ENCODE results near the gene GANC.

The GANC gene

GRCh38 chr15:42401544-42402454, 128.8 kb downstream of the GANC start:
- no peaks in the 10 kb centered on the region for H3K9me3 ChIP-seq (ENCODE audit: insufficient read depth, low read depth, low read length)
- H4K20me1 ChIP-seq (ENCODE audit: insufficient read depth, low read length, poor library complexity, severe bottlenecking): no peaks in the 10 kb centered on the region
- no peaks in the 10 kb centered on the region for H3K79me2 ChIP-seq (ENCODE audit: insufficient read depth, low read length)
- H3K4me2 ChIP-seq (ENCODE audit: low read depth, low read length, poor library complexity, severe bottlenecking): peak overlapping the region; percentile 60
- peaks cover 24% of the 10 kb centered on the region for H3K4me1 ChIP-seq (ENCODE audit: insufficient read depth, low read length, poor library complexity, severe bottlenecking)
- H3K9ac ChIP-seq (ENCODE audit: low read depth, low read length, poor library complexity, severe bottlenecking): peak overlapping the region; percentile 47
- no peaks in the 10 kb centered on the region for H3K27me3 ChIP-seq (ENCODE audit: insufficient read depth, low read length, poor library complexity, severe bottlenecking)
- H3F3A ChIP-seq (ENCODE audit: low read depth): no peaks in the 10 kb centered on the region
- H3K36me3 ChIP-seq (ENCODE audit: insufficient read depth, low read length): no peaks in the 10 kb centered on the region
- H3K4me3 ChIP-seq (ENCODE audit: low read length, poor library complexity, severe bottlenecking): peak overlapping the region; percentile 42
- H2AFZ ChIP-seq (ENCODE audit: low read length): peak overlapping the region; percentile 76
- no peaks in the 10 kb centered on the region for H3K9me2 ChIP-seq (replicated peaks; ENCODE audit: low read depth, low read length)
- TF ChIP-seq CTCF (conservative IDR thresholded peaks at IDR 0.05; ENCODE audit: low read length) (no peak; the same call in 1 of the 2 replicates), EZH2phosphoT487 (IDR thresholded peaks at IDR 0.05; ENCODE audit: borderline replicate concordance) (no peak)

- Histone ChIP-seq H3K9me3 (ENCODE audit: insufficient read depth, low read depth, low read length) (no peaks in the 10 kb centered on the region), H3K27me3 (ENCODE audit: insufficient read depth, low read length, poor library complexity, severe bottlenecking) (no peaks in the 10 kb centered on the region), H3K4me2 (ENCODE audit: low read depth, low read length, poor library complexity, severe bottlenecking) (peak overlapping the region; percentile 60), H3K79me2 (ENCODE audit: insufficient read depth, low read length) (no peaks in the 10 kb centered on the region), H3K36me3 (ENCODE audit: insufficient read depth, low read length) (no peaks in the 10 kb centered on the region), H3K4me1 (ENCODE audit: insufficient read depth, low read length, poor library complexity, severe bottlenecking) (peaks cover 24% of the 10 kb centered on the region), H4K20me1 (ENCODE audit: insufficient read depth, low read length, poor library complexity, severe bottlenecking) (no peaks in the 10 kb centered on the region), H3K9me2 (replicated peaks; ENCODE audit: low read depth, low read length) (no peaks in the 10 kb centered on the region), H3K9ac (ENCODE audit: low read depth, low read length, poor library complexity, severe bottlenecking) (peak overlapping the region; percentile 47), H2AFZ (ENCODE audit: low read length) (peak overlapping the region; percentile 76; the same call in 1 of the 2 replicates), H3F3A (ENCODE audit: low read depth) (no peaks in the 10 kb centered on the region), H3K4me3 (ENCODE audit: low read length, poor library complexity, severe bottlenecking) (no peak overlapping the region)
- no peak for TF ChIP-seq EZH2phosphoT487 (IDR thresholded peaks at IDR 0.05; ENCODE audit: borderline replicate concordance)
- TF ChIP-seq CTCF (conservative IDR thresholded peaks at IDR 0.05; ENCODE audit: low read length): no peak
Observed at GRCh38 chr15:42402455-42403205, 129.6 kb downstream of the GANC start.

GRCh38 chr15:42403389-42403788, 130.4 kb downstream of the GANC start:
- Histone ChIP-seq H3K79me2 (ENCODE audit: insufficient read depth, low read length) (no peaks in the 10 kb centered on the region), H3K36me3 (ENCODE audit: insufficient read depth, low read length) (no peaks in the 10 kb centered on the region), H3K9me3 (ENCODE audit: insufficient read depth, low read depth, low read length) (no peaks in the 10 kb centered on the region), H3K4me3 (ENCODE audit: low read length, poor library complexity, severe bottlenecking) (no peak overlapping the region), H3K4me2 (ENCODE audit: low read depth, low read length, poor library complexity, severe bottlenecking) (no peak overlapping the region), H3F3A (ENCODE audit: low read depth) (no peaks in the 10 kb centered on the region), H3K4me1 (ENCODE audit: insufficient read depth, low read length, poor library complexity, severe bottlenecking) (peaks cover 24% of the 10 kb centered on the region), H2AFZ (ENCODE audit: low read length) (no peak overlapping the region), H3K9me2 (replicated peaks; ENCODE audit: low read depth, low read length) (no peaks in the 10 kb centered on the region), H4K20me1 (ENCODE audit: insufficient read depth, low read length, poor library complexity, severe bottlenecking) (no peaks in the 10 kb centered on the region), H3K27me3 (ENCODE audit: insufficient read depth, low read length, poor library complexity, severe bottlenecking) (no peaks in the 10 kb centered on the region), H3K9ac (ENCODE audit: low read depth, low read length, poor library complexity, severe bottlenecking) (no peak overlapping the region)
- TF ChIP-seq EZH2phosphoT487 (IDR thresholded peaks at IDR 0.05; ENCODE audit: borderline replicate concordance) (no peak), CTCF (conservative IDR thresholded peaks at IDR 0.05; ENCODE audit: low read length) (no peak)
